Cortex of kidney (tissue), 1 donor: Measurements from ENCODE around the gene RPS15.

Experiments used
- DNase-seq: peaks from one replicate; lab custom pipeline; 2025; lab: John Stamatoyannopoulos, UW

RPS15 gene

DNA sequence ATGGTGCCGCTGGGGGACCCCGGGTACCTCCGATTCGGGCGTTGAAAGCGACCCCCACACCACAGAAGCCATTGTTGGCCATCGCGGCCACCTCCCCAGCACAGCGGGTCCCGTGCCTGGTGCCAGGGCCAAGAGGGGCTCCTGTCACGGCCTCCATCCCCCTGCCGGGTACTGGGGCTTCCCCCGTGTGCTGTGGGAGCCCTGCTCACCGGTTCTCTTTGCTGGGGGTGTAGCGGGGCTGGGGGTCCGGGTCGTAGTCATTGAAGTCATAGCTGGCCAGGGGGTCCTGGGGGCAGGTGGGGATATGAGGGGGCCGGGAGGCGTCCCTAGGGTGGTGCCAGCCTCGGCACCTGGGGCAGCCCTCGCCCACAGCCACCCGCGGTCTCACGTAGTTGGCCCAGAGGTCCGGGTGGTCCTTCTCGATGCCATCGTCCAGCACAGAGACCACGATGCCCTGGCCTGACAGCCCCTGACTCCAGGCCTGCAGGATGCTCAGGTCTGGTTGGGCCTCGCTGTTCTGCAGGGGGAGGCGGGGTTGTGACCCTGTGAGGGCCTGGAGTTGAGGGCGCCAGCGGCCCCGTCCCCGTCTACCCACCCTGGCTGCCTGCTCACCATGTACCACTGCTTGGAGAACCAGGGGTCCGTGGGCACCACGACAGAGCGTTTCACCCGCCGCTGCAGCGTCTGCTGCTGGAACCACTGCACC, 49.5 kb downstream of the RPS15 start:
- no peak for DNase-seq

DNA sequence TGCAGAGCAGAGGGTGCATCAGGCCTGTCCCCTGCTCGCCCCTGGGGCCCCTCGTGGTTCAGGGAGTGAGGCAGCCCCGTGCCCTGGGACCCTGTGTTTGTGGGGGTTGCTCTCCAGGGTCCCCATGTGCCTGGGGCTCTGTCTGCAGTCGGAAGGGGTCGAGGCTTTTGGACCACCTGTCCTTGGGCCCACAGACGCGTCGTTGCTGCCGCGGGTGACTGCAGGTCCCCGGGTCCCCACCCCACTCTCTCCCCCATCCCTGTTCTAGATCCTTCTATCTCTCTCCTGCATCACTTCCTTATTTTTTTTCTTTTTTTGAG, 50.0 kb downstream of the RPS15 start:
- no peak for DNase-seq

DNA sequence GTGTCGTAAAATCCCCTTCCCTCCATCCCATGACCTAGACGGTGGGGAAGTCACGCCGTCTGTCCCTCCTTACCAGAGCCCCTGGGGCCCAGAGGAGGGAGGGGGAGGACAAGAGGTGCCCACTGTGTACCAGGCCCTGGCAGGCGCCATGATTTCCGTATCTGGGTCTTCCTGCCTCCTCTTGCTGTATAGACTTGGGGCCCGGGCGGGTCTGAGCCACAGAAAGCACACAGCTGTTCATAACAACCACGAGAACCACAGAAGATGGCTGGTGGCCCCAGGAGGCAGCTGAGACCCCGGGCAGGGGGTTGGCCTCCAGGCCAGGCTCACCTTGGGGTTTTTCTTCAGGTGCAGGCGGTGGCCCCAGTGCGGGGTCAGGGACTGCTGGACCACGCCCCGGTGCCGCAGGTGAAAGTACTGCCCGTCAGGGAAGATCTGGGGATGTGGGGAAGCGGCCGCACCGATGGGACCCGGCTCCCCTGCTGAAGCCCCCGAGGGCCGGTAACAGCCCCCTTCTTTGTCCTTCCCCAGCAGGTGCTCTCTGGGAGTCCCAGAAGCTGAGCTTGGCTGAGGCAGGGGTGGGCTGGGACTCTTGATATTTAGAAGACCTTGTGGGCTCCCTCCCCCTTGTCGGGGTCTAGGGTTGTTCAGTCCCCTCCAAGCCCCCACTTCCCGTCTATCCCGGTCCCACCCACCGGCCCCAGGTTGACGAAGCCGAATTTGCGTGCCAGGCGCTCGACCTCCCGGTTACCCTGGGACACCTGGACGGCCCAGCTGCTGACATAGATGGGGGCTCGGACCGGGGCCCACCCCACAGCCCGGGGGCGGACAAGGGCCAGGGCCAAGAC, 51.5 kb downstream of the RPS15 start:
- DNase-seq: no peak
